Mucosa of stomach (tissue), 1 donor: ENCODE results near the gene PROKR1.
"Not testable (repeated sequence)": the region's sequence is repeated elsewhere in the genome, so short reads cannot be mapped to it uniquely, and the experiment has no call there.

Source experiments
- H3K27me3 ChIP-seq: one replicate; pipeline ENCODE4 v1.7.0; 2013; ENCODE audit warnings: mild to moderate bottlenecking, low read length; ENCODE audit not compliant: control insufficient read depth, insufficient read depth
- H3K36me3 ChIP-seq: one replicate; pipeline ENCODE4 v1.7.0; 2013; ENCODE audit warnings: low read length; ENCODE audit not compliant: control insufficient read depth, insufficient read depth
- H3K4me1 ChIP-seq: one replicate; pipeline ENCODE4 v1.7.0; 2013; ENCODE audit warnings: mild to moderate bottlenecking, low read length; ENCODE audit not compliant: control insufficient read depth, insufficient read depth
- H3K4me3 ChIP-seq: one replicate; pipeline ENCODE4 v1.7.0; 2013; ENCODE audit warnings: low read length
- H3K9ac ChIP-seq: one replicate; pipeline ENCODE4 v1.7.0; 2013; ENCODE audit warnings: mild to moderate bottlenecking, low read length, moderate library complexity
- H3K9me3 ChIP-seq: one replicate; pipeline ENCODE4 v1.7.0; 2013; ENCODE audit warnings: mild to moderate bottlenecking, low read length, moderate library complexity; ENCODE audit not compliant: control insufficient read depth
- donor health status: Pancreatic carcinoma.

The PROKR1 gene

GRCh38 chr2:68662466-68662865, 19.1 kb downstream of the PROKR1 start:
- Histone ChIP-seq H3K36me3 (no peaks in the 10 kb centered on the region), H3K9me3 (no peaks in the 10 kb centered on the region), H3K4me3 (no peak overlapping the region), H3K9ac (no peak overlapping the region), H3K27me3 (peaks cover 5% of the 10 kb centered on the region), H3K4me1 (no peaks in the 10 kb centered on the region)

DNA sequence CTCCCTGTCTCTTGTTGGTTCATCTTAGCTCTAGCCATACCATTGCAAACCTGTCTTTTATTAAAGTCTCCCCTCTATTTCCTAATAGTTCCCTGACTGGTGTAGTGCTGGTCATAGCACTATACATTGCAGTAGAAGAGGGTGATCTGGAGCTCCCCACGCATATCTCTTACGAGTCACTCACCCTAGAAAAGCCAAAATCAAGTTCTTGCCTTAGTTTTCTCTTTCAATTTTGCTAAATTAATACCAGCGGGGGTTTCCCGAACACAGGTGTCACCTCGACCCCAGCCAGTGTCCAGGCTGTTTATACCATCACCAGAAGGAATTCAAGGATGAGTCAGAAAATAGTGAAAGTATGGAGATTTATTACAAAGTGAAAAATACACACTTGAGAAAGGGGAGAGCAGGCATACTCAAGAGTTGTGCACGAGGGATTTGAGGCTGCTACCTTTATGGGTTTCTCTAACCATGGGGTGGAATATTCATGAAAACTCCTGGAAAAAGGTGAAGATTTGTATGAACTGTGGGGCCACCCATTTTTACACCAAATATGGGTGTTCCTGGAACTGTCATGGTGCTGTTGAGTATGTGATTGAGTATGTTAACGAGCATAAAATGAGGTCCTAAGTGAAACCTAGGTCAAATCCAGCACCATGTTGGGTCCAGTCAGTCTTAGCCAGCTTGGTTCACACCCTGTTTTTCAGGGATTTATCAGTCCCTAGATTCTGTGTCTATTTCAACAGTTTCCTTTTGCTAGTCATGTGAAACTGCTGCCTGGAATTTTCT, 20.2 kb downstream of the PROKR1 start:
- H3K36me3 ChIP-seq: no peaks in the 10 kb centered on the region
- no peaks in the 10 kb centered on the region for H3K4me1 ChIP-seq
- H3K4me3 ChIP-seq: no peak overlapping the region
- H3K9me3 ChIP-seq: no peaks in the 10 kb centered on the region
- H3K27me3 ChIP-seq: no peaks in the 10 kb centered on the region
- no peak overlapping the region for H3K9ac ChIP-seq

DNA sequence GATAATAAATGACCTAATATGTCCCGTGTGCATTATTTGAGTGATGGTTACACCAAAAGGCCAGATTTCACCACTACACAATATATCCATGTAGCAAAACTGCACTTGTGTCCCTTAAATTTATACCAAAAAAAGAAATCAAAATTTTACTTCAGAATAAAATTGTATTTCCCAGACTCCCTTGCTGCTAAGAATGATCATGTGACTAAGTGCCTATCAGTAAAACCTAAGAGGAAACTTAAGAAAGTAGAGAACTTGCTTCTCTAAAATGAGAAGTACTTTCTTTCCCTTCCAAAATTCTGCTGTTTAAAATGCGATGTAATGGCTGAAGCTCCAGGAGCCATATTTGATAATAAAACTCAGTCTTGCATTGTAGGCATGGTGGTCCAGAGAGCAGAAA, 24.0 kb downstream of the PROKR1 start:
- Histone ChIP-seq H3K4me1 (no peaks in the 10 kb centered on the region), H3K9ac (no peak overlapping the region), H3K4me3 (no peak overlapping the region), H3K9me3 (no peaks in the 10 kb centered on the region), H3K27me3 (no peaks in the 10 kb centered on the region), H3K36me3 (no peaks in the 10 kb centered on the region)

DNA sequence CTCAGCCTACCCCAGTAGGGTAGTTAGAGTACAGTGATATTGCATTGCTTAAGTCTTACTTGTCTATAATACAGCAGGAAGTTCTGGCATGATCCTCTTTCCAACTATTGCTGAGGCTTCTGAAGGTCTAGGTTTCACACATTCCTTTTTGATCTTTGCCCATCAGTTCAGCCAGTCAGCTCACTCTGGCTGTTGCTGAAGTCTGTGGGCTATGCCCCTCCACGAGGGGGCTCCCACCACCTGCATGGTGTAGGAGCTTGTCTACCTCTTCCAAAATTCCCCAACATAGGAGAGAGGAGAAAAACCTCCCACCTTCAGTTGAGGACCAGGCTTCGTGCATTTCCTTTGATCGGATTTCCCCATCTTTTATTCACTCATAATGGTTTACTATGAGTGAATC, 26.3 kb downstream of the PROKR1 start:
- Histone ChIP-seq H3K9me3 (no peaks in the 10 kb centered on the region), H3K27me3 (no peaks in the 10 kb centered on the region), H3K9ac (no peak overlapping the region), H3K4me3 (no peak overlapping the region), H3K36me3 (no peaks in the 10 kb centered on the region), H3K4me1 (no peaks in the 10 kb centered on the region)

DNA sequence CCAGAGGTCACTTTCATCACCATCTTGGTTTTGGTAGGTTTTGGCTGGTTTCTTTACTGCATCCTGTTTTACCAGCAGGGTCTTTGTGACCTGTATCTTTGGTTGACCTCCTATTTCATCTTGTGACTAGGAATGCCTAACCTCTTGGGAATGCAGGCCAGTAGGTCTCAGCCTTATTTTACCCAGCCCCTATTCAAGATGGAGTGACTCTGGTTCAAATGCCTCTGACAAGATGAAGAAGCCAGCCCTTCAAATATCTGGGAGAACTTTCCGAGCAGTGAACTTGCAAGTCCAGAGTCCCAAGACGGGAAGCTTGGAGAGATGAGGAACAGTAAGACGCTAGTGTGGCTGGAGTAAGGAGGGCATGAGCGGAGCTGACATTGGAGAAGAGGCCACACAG, 28.6 kb downstream of the PROKR1 start:
- no peaks in the 10 kb centered on the region for H3K9me3 ChIP-seq
- H3K9ac ChIP-seq: no peak overlapping the region
- H3K36me3 ChIP-seq: no peaks in the 10 kb centered on the region
- no peaks in the 10 kb centered on the region for H3K4me1 ChIP-seq
- H3K4me3 ChIP-seq: no peak overlapping the region
- no peaks in the 10 kb centered on the region for H3K27me3 ChIP-seq

- H3K4me3 ChIP-seq: no peak overlapping the region
- H3K9me3 ChIP-seq: no peaks in the 10 kb centered on the region
- H3K27me3 ChIP-seq: no peaks in the 10 kb centered on the region
- H3K36me3 ChIP-seq: no peaks in the 10 kb centered on the region
- H3K9ac ChIP-seq: no peak overlapping the region
- no peaks in the 10 kb centered on the region for H3K4me1 ChIP-seq
Measured at GRCh38 chr2:68673631-68674030, 30.3 kb downstream of the PROKR1 start.

GRCh38 chr2:68675470-68675869, 32.1 kb downstream of the PROKR1 start:
- Histone ChIP-seq H3K9ac (no peak overlapping the region), H3K4me1 (no peaks in the 10 kb centered on the region), H3K4me3 (no peak overlapping the region), H3K9me3 (no peaks in the 10 kb centered on the region), H3K27me3 (no peaks in the 10 kb centered on the region), H3K36me3 (no peaks in the 10 kb centered on the region)

DNA sequence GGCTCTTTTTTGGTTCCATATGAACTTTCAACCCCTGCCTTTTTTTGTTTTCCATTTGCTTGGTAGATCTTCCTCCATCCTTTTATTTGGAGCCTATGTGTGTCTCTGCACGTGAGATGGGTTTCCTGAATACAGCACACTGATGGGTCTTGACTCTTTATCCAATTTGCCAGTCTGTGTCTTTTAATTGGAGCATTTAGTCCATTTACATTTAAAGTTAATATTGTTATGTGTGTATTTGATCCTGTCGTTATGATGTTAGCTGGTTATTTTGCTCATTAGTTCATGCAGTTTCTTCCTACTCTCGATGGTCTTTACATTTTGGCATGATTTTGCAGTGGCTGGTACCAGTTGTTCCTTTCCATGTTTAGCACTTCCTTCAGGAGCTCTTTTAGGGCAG, 34.5 kb downstream of the PROKR1 start:
- H3K9ac ChIP-seq, H3K9me3 ChIP-seq, H3K4me3 ChIP-seq, H3K4me1 ChIP-seq, H3K27me3 ChIP-seq, H3K36me3 ChIP-seq: not testable (repeated sequence)

GRCh38 chr2:68679166-68679916, 36.0 kb downstream of the PROKR1 start:
- H3K36me3 ChIP-seq, H3K4me3 ChIP-seq, H3K4me1 ChIP-seq: not testable (repeated sequence)

GRCh38 chr2:68679917-68680267, 36.5 kb downstream of the PROKR1 start:
- not testable (repeated sequence) for H3K4me3 ChIP-seq, H3K27me3 ChIP-seq

More at GRCh38 chr2:68679166-68679916, 36.0 kb downstream of the PROKR1 start:
- not testable (repeated sequence) for H3K9me3 ChIP-seq, H3K9ac ChIP-seq, H3K27me3 ChIP-seq

GRCh38 chr2:68684197-68684596, 40.8 kb downstream of the PROKR1 start:
- H3K4me1 ChIP-seq: no peaks in the 10 kb centered on the region
- H3K4me3 ChIP-seq: no peak overlapping the region
- no peaks in the 10 kb centered on the region for H3K36me3 ChIP-seq
- no peaks in the 10 kb centered on the region for H3K9me3 ChIP-seq
- H3K27me3 ChIP-seq: no peaks in the 10 kb centered on the region
- H3K9ac ChIP-seq: no peak overlapping the region

More at GRCh38 chr2:68679917-68680267, 36.5 kb downstream of the PROKR1 start:
- H3K9me3 ChIP-seq, H3K9ac ChIP-seq, H3K36me3 ChIP-seq, H3K4me1 ChIP-seq: not testable (repeated sequence)

DNA sequence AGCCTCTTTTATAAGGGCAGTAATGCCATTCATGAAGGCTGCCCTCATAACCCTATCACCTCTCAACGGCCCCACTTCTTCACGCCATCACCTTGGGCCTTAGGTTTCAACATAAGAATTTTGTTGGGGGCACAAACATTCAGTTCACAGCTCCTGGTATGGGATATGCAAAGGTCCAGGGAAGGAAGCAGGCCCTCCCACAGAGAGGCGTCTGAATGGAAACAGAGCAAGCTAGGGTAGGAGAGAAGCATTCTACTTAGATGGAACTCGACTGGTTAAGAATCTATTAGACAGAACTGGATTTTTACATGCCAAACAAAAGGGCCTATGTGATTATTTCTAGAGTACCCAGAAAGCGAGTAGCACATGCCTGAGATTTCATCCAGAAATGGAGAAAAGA, 42.8 kb downstream of the PROKR1 start:
- H3K4me1 ChIP-seq: no peaks in the 10 kb centered on the region
- H3K4me3 ChIP-seq: no peak overlapping the region
- no peak overlapping the region for H3K9ac ChIP-seq
- no peaks in the 10 kb centered on the region for H3K9me3 ChIP-seq
- H3K36me3 ChIP-seq: no peaks in the 10 kb centered on the region
- no peaks in the 10 kb centered on the region for H3K27me3 ChIP-seq
